Sigmoid colon (tissue), 4 donors: ENCODE measurements around the gene IWS1.

Experiments
- EP300 ChIP-seq, 4 donors: sonication (generic); formaldehyde crosslinking; IDR thresholded peaks; one replicate each; pipeline ENCODE4 v1.6.1; 2017; ENCODE audit warnings: antibody characterized with exemption in 4 of 4
- POLR2A ChIP-seq, 2 donors: fragments of 450-650 bp; IDR thresholded peaks; one replicate each; pipeline ENCODE4 v1.6.1; 2016; ENCODE audit warnings: antibody characterized with exemption in 2 of 2, mild to moderate bottlenecking in 2 of 2, moderate library complexity in 2 of 2
- POLR2AphosphoS5 ChIP-seq, 4 donors: sonication (generic); formaldehyde crosslinking; IDR thresholded peaks; one replicate each; pipeline ENCODE4 v1.6.1; 2017; ENCODE audit warnings: antibody characterized with exemption in 4 of 4
- TF ChIP-seq, protein P1 (sequence below), 4 experiments: fragments of 450-650 bp in 3 of 4; fragments of 200-600 bp in 1 of 4; IDR thresholded peaks; one replicate each; pipeline ENCODE4 v1.5.1; 2016 to 2019; ENCODE audit warnings: antibody characterized with exemption in 4 of 4, mild to moderate bottlenecking in 3 of 4, moderate library complexity in 2 of 4

DNA sequence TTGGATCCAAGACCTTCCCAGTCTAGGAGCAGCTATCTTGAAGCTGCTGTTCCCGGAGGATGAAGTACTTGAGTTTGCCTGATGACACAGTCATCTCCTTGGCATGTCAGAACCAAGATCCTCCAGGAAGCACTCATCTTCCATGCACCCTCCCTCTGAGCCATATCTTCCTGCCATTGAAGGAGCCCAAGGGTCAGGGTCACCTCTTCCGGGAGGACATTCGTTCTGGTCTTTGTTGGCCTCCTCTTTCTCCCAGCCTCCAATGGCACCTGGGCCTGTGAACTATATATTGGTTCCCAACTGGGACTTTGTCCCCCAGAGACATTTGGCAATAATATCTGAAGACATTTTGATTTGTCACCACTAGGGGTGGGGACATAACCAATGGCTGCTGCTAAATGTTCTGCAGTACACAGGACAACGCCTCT is 4.9 kb upstream of the IWS1 start:
- TF ChIP-seq, protein P1, sequence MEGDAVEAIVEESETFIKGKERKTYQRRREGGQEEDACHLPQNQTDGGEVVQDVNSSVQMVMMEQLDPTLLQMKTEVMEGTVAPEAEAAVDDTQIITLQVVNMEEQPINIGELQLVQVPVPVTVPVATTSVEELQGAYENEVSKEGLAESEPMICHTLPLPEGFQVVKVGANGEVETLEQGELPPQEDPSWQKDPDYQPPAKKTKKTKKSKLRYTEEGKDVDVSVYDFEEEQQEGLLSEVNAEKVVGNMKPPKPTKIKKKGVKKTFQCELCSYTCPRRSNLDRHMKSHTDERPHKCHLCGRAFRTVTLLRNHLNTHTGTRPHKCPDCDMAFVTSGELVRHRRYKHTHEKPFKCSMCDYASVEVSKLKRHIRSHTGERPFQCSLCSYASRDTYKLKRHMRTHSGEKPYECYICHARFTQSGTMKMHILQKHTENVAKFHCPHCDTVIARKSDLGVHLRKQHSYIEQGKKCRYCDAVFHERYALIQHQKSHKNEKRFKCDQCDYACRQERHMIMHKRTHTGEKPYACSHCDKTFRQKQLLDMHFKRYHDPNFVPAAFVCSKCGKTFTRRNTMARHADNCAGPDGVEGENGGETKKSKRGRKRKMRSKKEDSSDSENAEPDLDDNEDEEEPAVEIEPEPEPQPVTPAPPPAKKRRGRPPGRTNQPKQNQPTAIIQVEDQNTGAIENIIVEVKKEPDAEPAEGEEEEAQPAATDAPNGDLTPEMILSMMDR (IDR thresholded peaks at IDR 0.05) = no peak
- no peak for TF ChIP-seq POLR2A (IDR thresholded peaks at IDR 0.05)
- no peak for TF ChIP-seq POLR2AphosphoS5 (IDR thresholded peaks at IDR 0.05)
- no peak for TF ChIP-seq EP300 (IDR thresholded peaks at IDR 0.05)
